ENCODE measurements around the gene MATN1.
A peak's percentile ranks its signal among the peaks of the same experiment; 100 is the strongest.

Gene MATN1

DNA sequence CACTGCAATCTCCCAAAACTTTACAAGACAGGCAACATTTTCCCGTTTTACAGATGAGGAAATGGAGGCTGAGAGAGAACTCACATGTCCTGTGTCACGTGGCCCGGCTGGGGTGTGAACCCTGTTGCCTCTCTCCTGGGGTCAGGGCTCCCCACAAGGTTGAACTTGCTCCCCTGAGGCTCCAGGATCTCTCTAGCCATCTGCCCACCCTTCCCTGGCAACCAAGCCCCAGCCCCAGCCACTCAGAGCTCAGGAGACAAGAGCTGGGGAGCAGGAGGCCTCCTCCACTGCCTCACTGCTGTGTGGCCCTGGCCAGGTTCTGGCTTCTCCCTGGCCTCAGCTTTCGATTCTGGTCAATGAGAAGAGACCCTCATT is 22.4 kb upstream of the MATN1 start:
- no peak for DNase-seq (ENCODE audit: low spot score)
- in situ Hi-C loops (cut with MboI; ENCODE audit: low sequenced_read_pairs, unreplicated experiment) = no loop called here
- TF ChIP-seq, protein P1, sequence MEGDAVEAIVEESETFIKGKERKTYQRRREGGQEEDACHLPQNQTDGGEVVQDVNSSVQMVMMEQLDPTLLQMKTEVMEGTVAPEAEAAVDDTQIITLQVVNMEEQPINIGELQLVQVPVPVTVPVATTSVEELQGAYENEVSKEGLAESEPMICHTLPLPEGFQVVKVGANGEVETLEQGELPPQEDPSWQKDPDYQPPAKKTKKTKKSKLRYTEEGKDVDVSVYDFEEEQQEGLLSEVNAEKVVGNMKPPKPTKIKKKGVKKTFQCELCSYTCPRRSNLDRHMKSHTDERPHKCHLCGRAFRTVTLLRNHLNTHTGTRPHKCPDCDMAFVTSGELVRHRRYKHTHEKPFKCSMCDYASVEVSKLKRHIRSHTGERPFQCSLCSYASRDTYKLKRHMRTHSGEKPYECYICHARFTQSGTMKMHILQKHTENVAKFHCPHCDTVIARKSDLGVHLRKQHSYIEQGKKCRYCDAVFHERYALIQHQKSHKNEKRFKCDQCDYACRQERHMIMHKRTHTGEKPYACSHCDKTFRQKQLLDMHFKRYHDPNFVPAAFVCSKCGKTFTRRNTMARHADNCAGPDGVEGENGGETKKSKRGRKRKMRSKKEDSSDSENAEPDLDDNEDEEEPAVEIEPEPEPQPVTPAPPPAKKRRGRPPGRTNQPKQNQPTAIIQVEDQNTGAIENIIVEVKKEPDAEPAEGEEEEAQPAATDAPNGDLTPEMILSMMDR (IDR thresholded peaks at IDR 0.05; ENCODE audit: borderline replicate concordance, control extremely low read depth, extremely low read depth, insufficient read depth, missing control alignments) = no peak

DNA sequence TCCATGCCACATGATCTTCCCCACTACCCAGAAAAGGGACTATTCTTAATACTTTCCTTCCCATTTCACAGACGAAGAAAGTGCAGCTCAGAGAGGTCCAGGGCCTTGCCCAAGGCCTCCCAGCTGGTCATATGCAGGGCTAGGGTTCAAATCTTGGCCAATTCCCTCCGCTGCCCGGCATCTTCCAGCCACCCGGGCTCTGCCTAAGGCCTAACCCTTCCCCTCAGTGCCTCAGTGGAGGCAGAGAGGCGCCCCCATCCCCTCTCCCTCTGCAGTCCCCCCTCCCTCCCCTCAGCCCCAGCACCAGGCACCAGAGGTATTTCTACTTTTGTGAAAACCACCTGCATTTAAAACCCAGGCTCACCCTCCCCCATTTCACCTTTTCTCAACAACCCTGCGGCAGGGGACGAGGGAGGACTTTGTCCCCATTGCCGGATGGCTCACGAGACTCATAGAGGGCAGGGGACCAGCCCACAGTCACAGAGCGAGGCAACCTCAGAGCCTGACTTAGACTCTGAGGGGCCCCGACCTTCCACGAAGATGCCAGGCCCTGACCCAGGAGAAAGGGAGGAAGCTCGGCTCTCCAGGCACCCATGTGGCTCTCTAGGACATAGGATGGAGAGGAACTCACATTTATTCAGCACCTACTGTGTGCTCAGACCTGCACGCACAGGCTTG is 21.9 kb upstream of the MATN1 start:
- in situ Hi-C loops (cut with MboI; ENCODE audit: low sequenced_read_pairs, unreplicated experiment) = no loop called here

DNA sequence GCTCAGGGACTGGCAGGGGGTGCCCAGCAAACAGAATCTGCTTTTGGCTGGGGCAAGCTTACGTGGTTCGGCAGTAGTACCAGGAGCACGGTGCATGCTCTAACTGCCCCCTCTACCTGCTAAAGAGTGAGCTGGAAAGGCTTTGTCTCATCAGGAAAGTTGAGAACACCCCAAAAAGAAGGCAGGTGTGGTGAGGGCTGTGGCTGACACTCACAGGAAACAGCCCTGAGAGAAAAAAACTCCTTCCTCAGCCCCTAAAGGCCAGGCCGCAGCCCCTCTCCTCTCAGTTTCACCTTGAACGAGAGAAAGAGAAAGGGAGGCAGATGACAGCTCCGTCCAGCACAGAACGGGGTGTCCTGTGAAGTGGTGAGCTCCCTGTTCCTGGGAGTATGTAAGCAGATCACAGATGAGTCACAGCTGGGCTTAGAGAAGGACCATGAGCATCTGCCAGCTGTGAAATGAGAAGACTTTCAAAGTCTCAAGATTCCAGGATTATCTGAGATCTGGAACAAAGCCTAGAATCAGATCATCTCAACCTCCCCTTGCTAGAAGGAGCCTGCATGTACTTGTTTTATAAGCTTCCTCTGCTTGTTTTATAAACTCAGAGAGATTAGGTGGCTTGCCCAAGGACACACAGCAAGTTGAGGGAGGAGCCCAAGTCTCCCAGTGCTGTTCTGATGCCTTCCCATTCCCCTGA is 20.8 kb upstream of the MATN1 start:
- in situ Hi-C loops (cut with MboI; ENCODE audit: low sequenced_read_pairs, unreplicated experiment) = no loop called here
- peak; percentile 60 for DNase-seq (ENCODE audit: low spot score)
- TF ChIP-seq, protein P1 (IDR thresholded peaks at IDR 0.05; ENCODE audit: borderline replicate concordance, control extremely low read depth, extremely low read depth, insufficient read depth, missing control alignments) = no peak

More for the DNA sequence above, 21.9 kb upstream of the MATN1 start:
- TF ChIP-seq, protein P1 (IDR thresholded peaks at IDR 0.05; ENCODE audit: borderline replicate concordance, control extremely low read depth, extremely low read depth, insufficient read depth, missing control alignments) = no peak
- no peak for DNase-seq (ENCODE audit: low spot score)

DNA sequence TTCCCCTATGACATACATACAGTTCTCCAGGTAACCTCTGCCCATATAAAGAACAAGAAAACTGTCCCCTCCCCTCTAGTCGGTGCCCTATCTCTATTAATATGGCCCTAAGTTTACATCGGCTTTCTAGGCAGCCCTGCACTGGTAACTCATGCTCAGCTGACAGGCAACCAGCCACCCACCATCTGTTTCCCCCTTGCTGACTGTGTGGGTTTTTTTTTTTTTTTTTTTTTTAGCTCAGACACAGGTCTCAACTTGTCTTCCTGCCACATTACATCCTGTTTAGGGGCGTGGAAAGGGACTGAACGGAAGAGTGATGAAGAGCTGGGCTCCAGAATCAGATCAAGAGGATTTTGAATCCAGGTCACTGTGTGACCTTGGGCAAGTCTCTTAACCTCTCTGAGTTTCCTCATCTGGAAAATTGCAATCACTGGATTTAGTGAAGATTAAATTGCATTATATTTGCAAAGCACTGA is 20.2 kb upstream of the MATN1 start:
- DNase-seq (ENCODE audit: low spot score) = peak; percentile 82
- in situ Hi-C loops (cut with MboI; ENCODE audit: low sequenced_read_pairs, unreplicated experiment) = no loop called here
- TF ChIP-seq, protein P1 (IDR thresholded peaks at IDR 0.05; ENCODE audit: borderline replicate concordance, control extremely low read depth, extremely low read depth, insufficient read depth, missing control alignments) = no peak

DNA sequence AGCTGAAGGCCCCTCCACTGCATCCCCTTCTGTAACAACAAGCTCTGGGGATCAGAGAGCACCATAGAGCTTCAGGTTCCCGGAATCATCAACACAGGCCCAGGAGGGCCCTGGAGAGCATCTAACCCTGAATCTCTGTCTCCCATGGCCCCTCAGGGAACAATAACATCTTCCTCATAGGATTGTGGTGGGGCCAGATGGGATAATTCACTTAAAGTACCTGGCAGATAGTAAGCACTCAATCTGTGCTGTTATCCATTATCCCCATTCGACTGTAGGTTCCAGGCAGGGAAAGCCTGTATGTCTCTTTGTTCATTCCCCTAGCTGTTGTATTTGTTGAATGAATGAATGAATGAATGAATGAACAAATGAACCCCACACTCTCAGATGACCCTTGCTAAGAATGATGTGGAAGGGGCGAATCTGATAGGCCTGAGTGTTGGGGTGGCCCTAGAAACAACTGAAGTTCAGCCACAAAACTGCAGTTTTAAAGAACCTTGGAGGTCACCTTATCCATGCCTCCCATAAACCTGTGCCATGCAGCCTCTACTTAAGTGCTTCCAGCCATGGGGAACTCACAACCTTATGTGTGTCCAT is 19.7 kb upstream of the MATN1 start:
- TF ChIP-seq, protein P1 (IDR thresholded peaks at IDR 0.05; ENCODE audit: borderline replicate concordance, control extremely low read depth, extremely low read depth, insufficient read depth, missing control alignments) = no peak
- in situ Hi-C loops (cut with MboI; ENCODE audit: low sequenced_read_pairs, unreplicated experiment) = no loop called here
- DNase-seq (ENCODE audit: low spot score) = no peak

DNA sequence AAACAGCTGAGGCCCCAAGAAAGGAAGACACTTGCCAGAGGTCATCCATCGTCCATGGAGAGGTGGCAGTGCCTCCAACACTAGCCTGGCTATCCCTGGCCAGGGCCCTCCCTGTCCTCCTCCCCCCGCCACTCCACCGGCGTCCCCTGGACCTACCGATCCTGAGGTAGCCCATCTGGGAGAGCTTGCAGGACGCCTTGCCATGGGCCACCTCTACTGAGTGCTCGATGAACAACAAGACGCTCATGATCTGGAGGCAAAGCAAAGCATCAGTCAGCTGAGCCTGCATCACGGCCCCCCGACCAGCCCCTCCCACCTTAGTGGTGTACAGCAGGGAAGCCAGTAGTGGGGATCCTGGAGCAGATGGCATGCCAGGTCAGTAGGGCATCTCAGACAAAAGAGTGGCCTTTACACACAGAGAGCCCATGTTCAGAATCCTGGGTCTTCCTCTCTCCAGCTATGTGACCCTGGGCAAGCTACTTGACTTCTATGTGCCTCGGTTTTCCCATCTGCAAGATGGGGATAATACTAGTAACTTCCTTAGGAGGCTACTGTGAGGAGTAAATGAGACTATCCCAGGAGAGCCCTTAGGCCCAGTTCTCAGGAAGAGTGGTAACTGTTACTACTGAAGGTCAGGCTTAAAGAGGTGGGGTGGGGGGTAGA is 19.0 kb upstream of the MATN1 start:
- no peak for DNase-seq (ENCODE audit: low spot score)
- in situ Hi-C loops (cut with MboI; ENCODE audit: low sequenced_read_pairs, unreplicated experiment) = no loop called here
- TF ChIP-seq, protein P1 (IDR thresholded peaks at IDR 0.05; ENCODE audit: borderline replicate concordance, control extremely low read depth, extremely low read depth, insufficient read depth, missing control alignments) = no peak

Measured in GM13976 (cell line).